ENCODE measurements around the gene DDX49.

- TF ChIP-seq, protein P1, sequence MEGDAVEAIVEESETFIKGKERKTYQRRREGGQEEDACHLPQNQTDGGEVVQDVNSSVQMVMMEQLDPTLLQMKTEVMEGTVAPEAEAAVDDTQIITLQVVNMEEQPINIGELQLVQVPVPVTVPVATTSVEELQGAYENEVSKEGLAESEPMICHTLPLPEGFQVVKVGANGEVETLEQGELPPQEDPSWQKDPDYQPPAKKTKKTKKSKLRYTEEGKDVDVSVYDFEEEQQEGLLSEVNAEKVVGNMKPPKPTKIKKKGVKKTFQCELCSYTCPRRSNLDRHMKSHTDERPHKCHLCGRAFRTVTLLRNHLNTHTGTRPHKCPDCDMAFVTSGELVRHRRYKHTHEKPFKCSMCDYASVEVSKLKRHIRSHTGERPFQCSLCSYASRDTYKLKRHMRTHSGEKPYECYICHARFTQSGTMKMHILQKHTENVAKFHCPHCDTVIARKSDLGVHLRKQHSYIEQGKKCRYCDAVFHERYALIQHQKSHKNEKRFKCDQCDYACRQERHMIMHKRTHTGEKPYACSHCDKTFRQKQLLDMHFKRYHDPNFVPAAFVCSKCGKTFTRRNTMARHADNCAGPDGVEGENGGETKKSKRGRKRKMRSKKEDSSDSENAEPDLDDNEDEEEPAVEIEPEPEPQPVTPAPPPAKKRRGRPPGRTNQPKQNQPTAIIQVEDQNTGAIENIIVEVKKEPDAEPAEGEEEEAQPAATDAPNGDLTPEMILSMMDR (conservative IDR thresholded peaks at IDR 0.05; ENCODE audit: low read depth, low read length) = no peak
- TF ChIP-seq EZH2 (IDR thresholded peaks at IDR 0.05; ENCODE audit: low read length, unreplicated experiment) (no peak), EZH2phosphoT487 (IDR thresholded peaks at IDR 0.05; ENCODE audit: borderline replicate concordance, low read length) (no peak)
Observed at GRCh38 chr19:18903156-18904037, 16.1 kb upstream of the DDX49 start.
